Activated T-cell treated with anti-CD3 and anti-CD28 coated beads, Interleukin-2, amount 50 U/mL, for 48 hours (primary cell): ENCODE data around the gene ACER3.

Source experiments
- DNase-seq, 2 experiments: peaks; one replicate each; pipeline ENCODE4 v3.0.0-alpha.2; 2020

ACER3 gene

GRCh38 chr11:77064648-77065217, 204.0 kb downstream of the ACER3 start:
- no peak for DNase-seq

GRCh38 chr11:77065878-77066228, 205.1 kb downstream of the ACER3 start:
- DNase-seq, result no peak

GRCh38 chr11:77066229-77067042, 205.7 kb downstream of the ACER3 start, which contains the start of gene CAPN5:
TSS of gene CAPN5 (plus strand) at chr11:77066971. CDS start at chr11:77084887, 17,916 bp downstream.
- DNase-seq, result peak; percentile 90 to 92

- no peak for DNase-seq
Observed at GRCh38 chr11:77067861-77068443, 207.2 kb downstream of the ACER3 start.

- no peak for DNase-seq
Observed at GRCh38 chr11:77068457-77069335, 208.0 kb downstream of the ACER3 start.

GRCh38 chr11:77069336-77069968, 208.7 kb downstream of the ACER3 start:
- no peak for DNase-seq

- no peak for DNase-seq
Observed at GRCh38 chr11:77069969-77070582, 209.4 kb downstream of the ACER3 start.

GRCh38 chr11:77071077-77071476, 210.4 kb downstream of the ACER3 start:
- no peak for DNase-seq

- no peak for DNase-seq
Observed at GRCh38 chr11:77071671-77072605, 211.2 kb downstream of the ACER3 start.

GRCh38 chr11:77072851-77073327, 212.2 kb downstream of the ACER3 start:
- no peak for DNase-seq

- no peak for DNase-seq
Observed at GRCh38 chr11:77073328-77074001, 212.7 kb downstream of the ACER3 start.

- peak in 1 of 2 experiments; percentile 13 for DNase-seq
Observed at GRCh38 chr11:77074205-77074604, 213.5 kb downstream of the ACER3 start.

GRCh38 chr11:77074626-77075221, 214.0 kb downstream of the ACER3 start:
- no peak for DNase-seq

- no peak for DNase-seq
Observed at GRCh38 chr11:77075425-77075905, 214.7 kb downstream of the ACER3 start.
